DND-41 (cell line): Measurements from ENCODE around the gene UBE2D2.

Experiments
- ATAC-seq: fragments of 200-7000 bp; cut with Tn5 transposase; 3 replicates; pipeline ENCODE4 v1.9.1; 2021; ENCODE audit warnings: low read depth; ENCODE audit not compliant: insufficient read depth
- DNase-seq: peaks from one replicate; pipeline ENCODE4 v3.0.0-alpha.2; 2020
- H2AFZ ChIP-seq: 2 replicates; pipeline ENCODE4 v1.6.0; 2012; ENCODE audit warnings: low read depth, low read length
- H3K27ac ChIP-seq: 2 replicates; pipeline ENCODE4 v1.5.1; 2012; ENCODE audit warnings: low read length, inconsistent platforms
- H3K27me3 ChIP-seq: fragments of 200-600 bp; sonication (generic); 2 replicates; pipeline ENCODE4 v1.6.0; 2012; ENCODE audit warnings: low read length, mild to moderate bottlenecking, inconsistent platforms; ENCODE audit not compliant: insufficient read depth, poor library complexity
- H3K36me3 ChIP-seq: 2 replicates; pipeline ENCODE4 v1.5.1; 2012; ENCODE audit warnings: low read length, inconsistent platforms; ENCODE audit not compliant: insufficient read depth
- H3K4me1 ChIP-seq: 2 replicates; pipeline ENCODE4 v1.5.1; 2012; ENCODE audit warnings: mild to moderate bottlenecking, low read length; ENCODE audit not compliant: insufficient read depth
- H3K4me2 ChIP-seq: 2 replicates; pipeline ENCODE4 v1.6.0; 2012; ENCODE audit warnings: mild to moderate bottlenecking, moderate library complexity, low read length, inconsistent platforms; ENCODE audit not compliant: insufficient read depth
- H3K4me3 ChIP-seq, 2 experiments: fragments of 200-600 bp in 1 of 2; shearing (Covaris generic) in 1 of 2; 2 replicates each; pipeline ENCODE4 v1.5.1; 2012 to 2016; ENCODE audit warnings: inconsistent platforms in 2 of 2, low read length in 2 of 2, mild to moderate bottlenecking in 2 of 2, low read depth in 1 of 2, moderate library complexity in 1 of 2
- H3K79me2 ChIP-seq: 2 replicates; pipeline ENCODE4 v1.6.0; 2012; ENCODE audit warnings: low read length, inconsistent platforms; ENCODE audit not compliant: insufficient read depth
- H3K9ac ChIP-seq: 2 replicates; pipeline ENCODE4 v1.6.0; 2012; ENCODE audit warnings: low read depth, mild to moderate bottlenecking, inconsistent platforms, low read length, moderate library complexity
- H3K9me3 ChIP-seq: 2 replicates; pipeline ENCODE4 v1.5.1; 2012; ENCODE audit warnings: low read length, moderate library complexity, mild to moderate bottlenecking, inconsistent platforms; ENCODE audit not compliant: insufficient read depth, severe bottlenecking
- H4K20me1 ChIP-seq: 2 replicates; pipeline ENCODE4 v1.6.0; 2012; ENCODE audit warnings: low read length; ENCODE audit not compliant: insufficient read depth
- EZH2 ChIP-seq: IDR thresholded peaks from 3 replicates; pipeline ENCODE4 v1.6.1; 2012; ENCODE audit warnings: borderline replicate concordance, low read depth, mild to moderate bottlenecking, moderate library complexity, low read length, inconsistent platforms; ENCODE audit not compliant: severe bottlenecking
- TF ChIP-seq, protein P1 (sequence below): IDR thresholded peaks from 2 replicates; pipeline ENCODE4 v1.5.1; 2012; ENCODE audit warnings: borderline replicate concordance, low read length, moderate library complexity, mild to moderate bottlenecking; ENCODE audit not compliant: poor library complexity, severe bottlenecking; ENCODE audit errors: extremely low read depth

UBE2D2 gene

DNA sequence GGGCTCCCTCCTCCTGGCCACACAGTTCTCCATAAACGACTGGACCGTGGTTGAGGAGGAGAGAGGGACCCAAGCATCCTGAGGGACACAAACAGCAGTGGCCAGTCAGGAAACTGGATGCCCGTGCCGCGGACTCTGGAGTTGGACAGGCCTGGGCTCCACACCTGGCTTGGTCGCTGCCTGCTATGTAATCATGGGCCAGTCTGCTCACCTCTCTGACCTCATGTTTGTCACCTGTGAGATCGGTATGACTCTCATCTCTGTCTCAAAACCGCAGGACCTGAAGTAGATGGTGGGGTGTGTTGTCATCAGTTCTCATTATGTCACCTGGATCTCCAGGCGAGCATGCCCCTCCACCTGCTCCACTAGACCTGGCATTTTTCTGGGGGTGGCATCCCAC lies 101.5 kb downstream of the UBE2D2 start:
- peaks cover 76% of the 10 kb centered on the region for H4K20me1 ChIP-seq
- no peaks in the 10 kb centered on the region for H3K9me3 ChIP-seq
- no peaks in the 10 kb centered on the region for H3K27me3 ChIP-seq
- H3K4me2 ChIP-seq, result no peak overlapping the region
- peak overlapping the region; percentile 33; the same call in 1 of the 2 replicates for H3K27ac ChIP-seq
- peaks cover 19% of the 10 kb centered on the region for H3K4me1 ChIP-seq
- TF ChIP-seq, protein P1, sequence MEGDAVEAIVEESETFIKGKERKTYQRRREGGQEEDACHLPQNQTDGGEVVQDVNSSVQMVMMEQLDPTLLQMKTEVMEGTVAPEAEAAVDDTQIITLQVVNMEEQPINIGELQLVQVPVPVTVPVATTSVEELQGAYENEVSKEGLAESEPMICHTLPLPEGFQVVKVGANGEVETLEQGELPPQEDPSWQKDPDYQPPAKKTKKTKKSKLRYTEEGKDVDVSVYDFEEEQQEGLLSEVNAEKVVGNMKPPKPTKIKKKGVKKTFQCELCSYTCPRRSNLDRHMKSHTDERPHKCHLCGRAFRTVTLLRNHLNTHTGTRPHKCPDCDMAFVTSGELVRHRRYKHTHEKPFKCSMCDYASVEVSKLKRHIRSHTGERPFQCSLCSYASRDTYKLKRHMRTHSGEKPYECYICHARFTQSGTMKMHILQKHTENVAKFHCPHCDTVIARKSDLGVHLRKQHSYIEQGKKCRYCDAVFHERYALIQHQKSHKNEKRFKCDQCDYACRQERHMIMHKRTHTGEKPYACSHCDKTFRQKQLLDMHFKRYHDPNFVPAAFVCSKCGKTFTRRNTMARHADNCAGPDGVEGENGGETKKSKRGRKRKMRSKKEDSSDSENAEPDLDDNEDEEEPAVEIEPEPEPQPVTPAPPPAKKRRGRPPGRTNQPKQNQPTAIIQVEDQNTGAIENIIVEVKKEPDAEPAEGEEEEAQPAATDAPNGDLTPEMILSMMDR, result no peak
- no peak for TF ChIP-seq EZH2
- no peak overlapping the region for H3K9ac ChIP-seq
- ATAC-seq (no peak), DNase-seq (no peak)
- H3K36me3 ChIP-seq, result peaks cover 8% of the 10 kb centered on the region
- H2AFZ ChIP-seq, result no peak overlapping the region
- H3K4me3 ChIP-seq, result no peak overlapping the region
- H3K79me2 ChIP-seq, result peaks cover 99% of the 10 kb centered on the region

DNA sequence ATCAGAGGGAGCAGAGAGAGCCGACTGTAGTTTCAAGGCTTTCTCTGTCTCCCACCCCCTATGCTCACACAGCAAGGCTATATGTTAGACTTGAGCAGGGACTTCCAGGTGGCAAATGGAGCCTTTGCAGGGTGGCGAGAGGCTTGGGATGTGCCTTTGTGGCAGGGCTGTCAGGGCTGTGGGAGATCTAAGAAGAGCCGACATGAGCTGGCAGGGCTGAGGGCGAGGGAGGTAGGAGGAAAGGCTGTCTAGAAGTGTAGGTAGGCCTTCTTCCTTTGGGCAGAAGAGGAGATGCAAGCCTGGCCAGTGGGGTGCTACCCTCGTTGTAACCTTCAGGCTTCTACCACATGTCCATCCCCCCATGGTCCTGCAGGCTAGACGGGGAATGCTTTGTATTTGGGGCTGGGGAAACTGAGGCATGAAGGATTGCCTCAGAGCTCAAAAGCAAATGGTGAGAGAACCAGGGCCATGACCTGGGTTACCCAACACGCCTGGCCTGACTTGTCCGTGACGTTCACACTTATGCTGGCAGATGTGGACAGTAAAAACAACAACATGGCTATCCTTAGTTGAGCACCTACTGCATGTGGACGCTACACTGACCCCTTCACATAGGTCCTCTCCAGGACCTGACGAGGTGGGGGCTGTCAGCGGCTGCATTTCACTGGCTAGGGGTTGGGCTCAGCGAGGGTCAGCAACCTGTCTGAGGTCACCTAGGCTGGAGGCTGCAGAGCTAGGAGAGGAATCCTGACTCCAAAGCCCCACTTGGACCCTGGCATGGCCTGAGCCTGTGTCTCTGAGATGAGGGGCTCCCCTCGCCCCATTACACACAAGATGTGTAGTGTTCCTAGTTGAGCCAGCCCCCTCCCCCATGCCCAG lies 102.3 kb downstream of the UBE2D2 start:
- Histone ChIP-seq H3K27me3 (no peaks in the 10 kb centered on the region), H3K4me1 (peaks cover 24% of the 10 kb centered on the region), H4K20me1 (peaks cover 69% of the 10 kb centered on the region), H3K9ac (no peak overlapping the region), H3K4me2 (no peak overlapping the region), H2AFZ (no peak overlapping the region), H3K79me2 (peaks cover 99% of the 10 kb centered on the region), H3K4me3 (no peak overlapping the region), H3K27ac (peak overlapping the region; percentile 33; the same call in 1 of the 2 replicates), H3K9me3 (no peaks in the 10 kb centered on the region), H3K36me3 (peaks cover 8% of the 10 kb centered on the region)
- no peak for DNase-seq
- TF ChIP-seq EZH2, result no peak
- TF ChIP-seq, protein P1, result no peak
- no peak for ATAC-seq

DNA sequence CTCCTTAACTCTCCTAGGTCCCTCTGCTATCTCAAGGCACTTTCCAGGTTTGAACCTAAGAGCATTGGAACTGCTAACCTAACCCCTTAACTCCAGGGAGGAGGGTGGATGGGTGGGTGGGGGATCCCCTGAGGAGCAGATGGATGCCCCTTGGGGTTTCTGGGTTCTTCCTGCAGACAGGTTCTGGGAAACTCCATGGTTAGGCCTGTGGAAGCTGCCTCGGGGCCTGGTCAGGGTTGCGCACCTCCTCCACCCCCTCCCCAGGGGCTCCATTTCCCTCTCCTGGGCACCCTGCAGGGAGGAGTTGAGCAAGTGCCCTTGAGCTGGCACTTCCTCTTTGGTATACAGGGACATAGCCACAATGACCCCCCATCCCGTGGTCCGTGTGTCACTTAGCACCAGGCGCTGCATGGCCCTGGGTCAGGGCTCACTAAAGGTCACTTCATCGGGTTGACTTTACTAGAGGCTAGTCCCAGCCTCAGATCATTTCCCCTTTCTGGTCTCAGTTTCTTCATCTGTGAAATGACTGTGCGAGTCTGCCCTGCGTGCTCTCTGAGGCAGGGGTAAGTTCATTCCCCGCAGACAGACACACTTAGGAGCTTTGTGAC lies 103.1 kb downstream of the UBE2D2 start:
- DNase-seq (no peak), ATAC-seq (no peak)
- TF ChIP-seq EZH2, result no peak
- Histone ChIP-seq H3K9ac (no peak overlapping the region), H3K4me1 (peaks cover 31% of the 10 kb centered on the region), H3K79me2 (peaks cover 99% of the 10 kb centered on the region), H3K27me3 (no peaks in the 10 kb centered on the region), H3K4me2 (no peak overlapping the region), H4K20me1 (peaks cover 62% of the 10 kb centered on the region), H2AFZ (no peak overlapping the region), H3K36me3 (peaks cover 8% of the 10 kb centered on the region), H3K4me3 (no peak overlapping the region), H3K9me3 (no peaks in the 10 kb centered on the region), H3K27ac (0 out of 2 replicates have a peak overlapping the region, but pooled peaks have one; percentile 33)
